ENCODE results near the gene AFMID.

- TF ChIP-seq POLR2A (IDR thresholded peaks at IDR 0.05; ENCODE audit: low read depth, low read length): no peak
- TF ChIP-seq CTCF (IDR thresholded peaks at IDR 0.05; ENCODE audit: extremely low read depth in 1 of 2, insufficient read depth in 1 of 2, low read depth in 1 of 2, low read length in 2 of 2): no peak
- no peak for TF ChIP-seq EZH2 (IDR thresholded peaks at IDR 0.05; ENCODE audit: borderline replicate concordance, low read depth, low read length, severe bottlenecking)
- no peak for TF ChIP-seq POLR2AphosphoS5 (IDR thresholded peaks at IDR 0.05; ENCODE audit: insufficient read depth, low read depth, low read length)
Observed at GRCh38 chr17:78241277-78242023, 54.3 kb downstream of the AFMID start.
